NCI-H1092 treated with DMSO at 0.1 percent for 48 hours (cell line): ENCODE results near the gene RNF138.
"Not testable (repeated sequence)": the region's sequence is repeated elsewhere in the genome, so short reads cannot be mapped to it uniquely, and the experiment has no call there.

Source experiments
- DNase-seq: peaks from one replicate; lab custom pipeline; 2025; lab: John Stamatoyannopoulos, UW

Gene RNF138

GRCh38 chr18:32175265-32175664 lies 83.6 kb downstream of the RNF138 start:
- peak; percentile 94 for DNase-seq

GRCh38 chr18:32176745-32177144 lies 85.1 kb downstream of the RNF138 start:
- DNase-seq, result not testable (repeated sequence)

GRCh38 chr18:32177530-32177929 lies 85.9 kb downstream of the RNF138 start:
- peak; percentile 83 for DNase-seq
